Activated naive CD4-positive, alpha-beta T cell treated with anti-CD3 and anti-CD28 coated beads, Interleukin-2, amount 50 U/mL, for 72 hours (primary cell): ENCODE measurements around the gene OTUD1. TPM values are rescaled to one million over a fixed set of nuclear protein-coding genes. Genes with fewer than 3 reads are reported as not detected.
A peak's percentile ranks its signal among the peaks of the same experiment; 100 is the strongest.
"Not testable (repeated sequence)": the region's sequence is repeated elsewhere in the genome, so short reads cannot be mapped to it uniquely, and the experiment has no call there.

Experiments used
- ATAC-seq, 2 donors: fragments of 150-1000 bp; cut with Tn5 transposase; 2 replicates each; pipeline ENCODE4 v1.10.0; 2021; ENCODE audit warnings: mild to moderate bottlenecking in 2 of 2, moderate library complexity in 2 of 2
- DNase-seq, 2 donors: peaks; one replicate each; pipeline ENCODE4 v3.0.0; 2021 to 2022; ENCODE audit warnings: low spot score in 2 of 2
- H3K27ac Mint-ChIP-seq, 2 donors: one replicate each; pipeline ENCODE4 v1.8.0; 2022; ENCODE audit warnings: mild to moderate bottlenecking in 2 of 2, mixed read lengths in 2 of 2
- H3K36me3 Mint-ChIP-seq, 2 donors: one replicate each; pipeline ENCODE4 v1.8.0; 2022; ENCODE audit warnings: mixed read lengths in 2 of 2
- H3K9me3 Mint-ChIP-seq, 2 donors: one replicate each; pipeline ENCODE4 v1.8.0; 2022; ENCODE audit warnings: mixed read lengths in 2 of 2
- total RNA-seq, 2 donors: library from RNA; stranded (reverse); gene quantifications; one replicate each; pipeline ENCODE4 v1.2.3, GENCODE V29; 2022

The OTUD1 gene
- 10 to 100 TPM; 13.3 to 16.0 TPM for total RNA-seq

- Mint-ChIP-seq H3K9me3 (peaks cover 0 to 7% of the 10 kb centered on the region in 2 donors), H3K36me3 (peaks cover 19 to 27% of the 10 kb centered on the region in 2 donors), H3K27ac (peak within 1 kb of the TSS; percentile 83 to 85)
- ATAC-seq: peak; percentile 87 to 89
- DNase-seq: peak; percentile 94
Observed at GRCh38 chr10:23438547-23439451, at the start of gene OTUD1. Gene OTUD1 (plus strand): TSS chr10:23439075. CDS start chr10:23439458, 383 bp downstream.

- DNase-seq, H3K9me3 Mint-ChIP-seq, ATAC-seq: not testable (repeated sequence)
- Mint-ChIP-seq H3K36me3 (peaks cover 0 to 12% of the 10 kb centered on the region in 2 donors), H3K27ac (peak overlapping the region in 1 of 2 donors; percentile 36)
Observed at GRCh38 chr10:23390408-23390807, 48.5 kb upstream of the OTUD1 start.

- Mint-ChIP-seq H3K36me3 (peaks cover 0 to 12% of the 10 kb centered on the region in 2 donors), H3K27ac (no peak overlapping the region), H3K9me3 (peaks cover 0 to 9% of the 10 kb centered on the region in 2 donors)
- no peak for ATAC-seq
- DNase-seq: no peak
Observed at GRCh38 chr10:23390809-23391208, 48.1 kb upstream of the OTUD1 start.

GRCh38 chr10:23391821-23392220, 47.1 kb upstream of the OTUD1 start:
- Mint-ChIP-seq H3K36me3 (peaks cover 0 to 12% of the 10 kb centered on the region in 2 donors), H3K9me3 (peaks cover 0 to 9% of the 10 kb centered on the region in 2 donors), H3K27ac (peak overlapping the region in 1 of 2 donors; percentile 60)
- DNase-seq (no peak), ATAC-seq (peak; percentile 73 to 98)

GRCh38 chr10:23395017-23395416, 43.9 kb upstream of the OTUD1 start:
- no peak overlapping the region for H3K27ac Mint-ChIP-seq
- DNase-seq (no peak), ATAC-seq (no peak)
- peaks cover 0 to 7% of the 10 kb centered on the region in 2 donors for H3K36me3 Mint-ChIP-seq
- peaks cover 0 to under 1% of the 10 kb centered on the region in 2 donors for H3K9me3 Mint-ChIP-seq

- ATAC-seq (no peak), DNase-seq (no peak)
- Mint-ChIP-seq H3K36me3 (no peaks in the 10 kb centered on the region), H3K27ac (no peak overlapping the region), H3K9me3 (no peaks in the 10 kb centered on the region)
Observed at GRCh38 chr10:23396695-23397094, 42.2 kb upstream of the OTUD1 start.

- ATAC-seq (no peak), DNase-seq (no peak)
- no peaks in the 10 kb centered on the region for H3K36me3 Mint-ChIP-seq
- no peak overlapping the region for H3K27ac Mint-ChIP-seq
- H3K9me3 Mint-ChIP-seq: no peaks in the 10 kb centered on the region
Observed at GRCh38 chr10:23399701-23400144, 39.2 kb upstream of the OTUD1 start.

GRCh38 chr10:23402856-23403255, 36.0 kb upstream of the OTUD1 start:
- no peaks in the 10 kb centered on the region for H3K9me3 Mint-ChIP-seq
- DNase-seq (no peak), ATAC-seq (no peak)
- no peak overlapping the region for H3K27ac Mint-ChIP-seq
- no peaks in the 10 kb centered on the region for H3K36me3 Mint-ChIP-seq

- H3K36me3 Mint-ChIP-seq: no peaks in the 10 kb centered on the region
- ATAC-seq (no peak), DNase-seq (no peak)
- H3K27ac Mint-ChIP-seq: no peak overlapping the region
- no peaks in the 10 kb centered on the region for H3K9me3 Mint-ChIP-seq
Observed at GRCh38 chr10:23403278-23403677, 35.6 kb upstream of the OTUD1 start.

- H3K27ac Mint-ChIP-seq: no peak overlapping the region
- no peak for DNase-seq
- H3K9me3 Mint-ChIP-seq: no peaks in the 10 kb centered on the region
- no peak for ATAC-seq
- no peaks in the 10 kb centered on the region for H3K36me3 Mint-ChIP-seq
Observed at GRCh38 chr10:23403719-23404118, 35.2 kb upstream of the OTUD1 start.

- ATAC-seq: no peak
- H3K9me3 Mint-ChIP-seq: no peaks in the 10 kb centered on the region
- H3K36me3 Mint-ChIP-seq: no peaks in the 10 kb centered on the region
- peak overlapping the region in 1 of 2 donors; percentile 10 for H3K27ac Mint-ChIP-seq
- no peak for DNase-seq
Observed at GRCh38 chr10:23404461-23404980, 34.4 kb upstream of the OTUD1 start.

GRCh38 chr10:23405540-23405939, 33.3 kb upstream of the OTUD1 start:
- H3K27ac Mint-ChIP-seq: no peak overlapping the region
- no peak for ATAC-seq

GRCh38 chr10:23406409-23406808, 32.5 kb upstream of the OTUD1 start:
- H3K36me3 Mint-ChIP-seq: no peaks in the 10 kb centered on the region
- ATAC-seq (no peak), DNase-seq (no peak)
- no peaks in the 10 kb centered on the region for H3K9me3 Mint-ChIP-seq
- peak overlapping the region in 1 of 2 donors; percentile 25 for H3K27ac Mint-ChIP-seq

More at GRCh38 chr10:23405540-23405939, 33.3 kb upstream of the OTUD1 start:
- no peak for DNase-seq
- H3K36me3 Mint-ChIP-seq: no peaks in the 10 kb centered on the region
- no peaks in the 10 kb centered on the region for H3K9me3 Mint-ChIP-seq

- DNase-seq: no peak
- no peak for ATAC-seq
- Mint-ChIP-seq H3K36me3 (peaks cover 0 to 8% of the 10 kb centered on the region in 2 donors), H3K9me3 (peaks cover 0 to 4% of the 10 kb centered on the region in 2 donors), H3K27ac (no peak overlapping the region)
Observed at GRCh38 chr10:23408330-23408976, 30.4 kb upstream of the OTUD1 start.

- H3K27ac Mint-ChIP-seq: peak overlapping the region; percentile 69 to 80
- DNase-seq (no peak), ATAC-seq (peak; percentile 92 to 97)
- H3K36me3 Mint-ChIP-seq: peaks cover 0 to 15% of the 10 kb centered on the region in 2 donors
- H3K9me3 Mint-ChIP-seq: peaks cover 0 to 4% of the 10 kb centered on the region in 2 donors
Observed at GRCh38 chr10:23412223-23412622, 26.7 kb upstream of the OTUD1 start.

GRCh38 chr10:23413629-23414089, 25.2 kb upstream of the OTUD1 start:
- ATAC-seq (peak in 1 of 2 donors; percentile 64), DNase-seq (no peak)
- Mint-ChIP-seq H3K36me3 (peaks cover 0 to 15% of the 10 kb centered on the region in 2 donors), H3K27ac (no peak overlapping the region), H3K9me3 (peaks cover 0 to 4% of the 10 kb centered on the region in 2 donors)

GRCh38 chr10:23414658-23415057, 24.2 kb upstream of the OTUD1 start:
- ATAC-seq (no peak), DNase-seq (no peak)
- Mint-ChIP-seq H3K27ac (no peak overlapping the region), H3K9me3 (peaks cover 0 to 4% of the 10 kb centered on the region in 2 donors), H3K36me3 (peaks cover 0 to 15% of the 10 kb centered on the region in 2 donors)
